ENCODE results near the gene KLHL20. TPM values are rescaled to one million over a fixed set of nuclear protein-coding genes. Genes with fewer than 3 reads are reported as not detected.

Gene KLHL20
- total and polyA plus RNA-seq, 9 donors: 15.6 to 33.4 (median 23.0) TPM

DNA sequence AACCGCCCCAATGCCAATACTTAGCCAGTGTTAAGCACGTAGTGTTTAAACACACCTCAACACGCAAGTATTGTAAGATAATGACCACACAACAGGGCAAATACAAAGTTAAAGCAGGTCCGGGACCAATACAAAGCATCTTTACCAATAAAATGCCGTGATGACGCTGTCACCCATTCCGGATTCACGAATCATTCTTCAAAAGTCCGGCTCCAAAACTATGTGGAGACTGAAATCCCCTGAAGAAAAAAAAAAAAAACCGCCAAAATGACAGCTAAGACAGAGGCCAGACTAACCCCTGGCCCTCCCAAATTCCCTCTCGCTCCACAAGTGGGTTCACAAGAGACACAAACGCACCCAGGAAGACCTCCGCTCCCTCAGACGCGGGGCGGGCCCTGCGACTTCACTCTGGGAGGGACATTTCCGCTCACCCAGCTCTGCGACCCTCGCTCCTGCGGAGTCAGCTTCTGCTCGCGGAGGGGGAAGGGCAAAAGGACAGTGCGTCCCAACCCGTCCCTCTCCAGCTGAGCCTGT lies 109.1 kb downstream of the KLHL20 start:
- no peak for TF ChIP-seq POLR2A (IDR thresholded peaks at IDR 0.05)
- TF ChIP-seq EP300 (IDR thresholded peaks at IDR 0.05): no peak
- TF ChIP-seq, protein P1, sequence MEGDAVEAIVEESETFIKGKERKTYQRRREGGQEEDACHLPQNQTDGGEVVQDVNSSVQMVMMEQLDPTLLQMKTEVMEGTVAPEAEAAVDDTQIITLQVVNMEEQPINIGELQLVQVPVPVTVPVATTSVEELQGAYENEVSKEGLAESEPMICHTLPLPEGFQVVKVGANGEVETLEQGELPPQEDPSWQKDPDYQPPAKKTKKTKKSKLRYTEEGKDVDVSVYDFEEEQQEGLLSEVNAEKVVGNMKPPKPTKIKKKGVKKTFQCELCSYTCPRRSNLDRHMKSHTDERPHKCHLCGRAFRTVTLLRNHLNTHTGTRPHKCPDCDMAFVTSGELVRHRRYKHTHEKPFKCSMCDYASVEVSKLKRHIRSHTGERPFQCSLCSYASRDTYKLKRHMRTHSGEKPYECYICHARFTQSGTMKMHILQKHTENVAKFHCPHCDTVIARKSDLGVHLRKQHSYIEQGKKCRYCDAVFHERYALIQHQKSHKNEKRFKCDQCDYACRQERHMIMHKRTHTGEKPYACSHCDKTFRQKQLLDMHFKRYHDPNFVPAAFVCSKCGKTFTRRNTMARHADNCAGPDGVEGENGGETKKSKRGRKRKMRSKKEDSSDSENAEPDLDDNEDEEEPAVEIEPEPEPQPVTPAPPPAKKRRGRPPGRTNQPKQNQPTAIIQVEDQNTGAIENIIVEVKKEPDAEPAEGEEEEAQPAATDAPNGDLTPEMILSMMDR (IDR thresholded peaks at IDR 0.05): no peak
- WGBS, 3 donors: 0 to 1% (median 0%) methylated on average over 25 of the region's 25 CpGs
- Histone ChIP-seq H3K9me3 (no peaks in the 10 kb centered on the region), H3K36me3 (no peaks in the 10 kb centered on the region), H3K27ac (peak overlapping the region; percentile 43 to 84), H3K4me1 (ENCODE audit: insufficient read depth) (peaks cover 2% of the 10 kb centered on the region), H3K4me3 (peak overlapping the region; percentile 65), H3K27me3 (no peaks in the 10 kb centered on the region)
- intact Hi-C loops (cut with DNase I): loop anchor here in 3 of 4 donors (5.0 to 10.0 kb wide), 3 partner anchors 347 to 409 kb away; partner anchors contain the start of gene PRDX6 (in 1 of the 3)
- no peak for DNase-seq

GRCh38 chr1:173824315-173825081 lies 109.7 kb downstream of the KLHL20 start, which contains the start of the genes CENPL and DARS2:
CENPL (minus strand) TSS chr1:173824883; CDS start chr1:173811299, 13,584 bp downstream.
DARS2 (plus strand) TSS chr1:173824673; CDS start chr1:173825230, 557 bp downstream.
- TF ChIP-seq, protein P1 (IDR thresholded peaks at IDR 0.05): no peak
- TF ChIP-seq EP300 (IDR thresholded peaks at IDR 0.05) (no peak), POLR2A (IDR thresholded peaks at IDR 0.05) (no peak)
- peak within 1 kb of the TSS; percentile 77 to 84 for H3K27ac ChIP-seq
- peak within 1 kb of the TSS; percentile 65 for H3K4me3 ChIP-seq
- no peaks in the 10 kb centered on the region for H3K9me3 ChIP-seq
- peak; percentile 95 to 98 (median 97) for DNase-seq
- H3K4me1 ChIP-seq (ENCODE audit: insufficient read depth): peaks cover 2% of the 10 kb centered on the region
- H3K36me3 ChIP-seq: no peaks in the 10 kb centered on the region
- 0 to 1% (median 0%) methylated on average over 55 of the region's 55 CpGs for WGBS, 3 donors
- H3K27me3 ChIP-seq: no peaks in the 10 kb centered on the region
- intact Hi-C loops (cut with DNase I): loop anchor here (5.0 to 10.0 kb wide), 4 partner anchors 347 to 410 kb away; partner anchors contain the start of gene PRDX6 (in 1 of the 4)

- H3K4me3 ChIP-seq: no peak overlapping the region
- 84 to 94% (median 94%) methylated on average over 2 of the region's 2 CpGs for WGBS, 3 donors
- no peak overlapping the region for H3K27ac ChIP-seq
- intact Hi-C loops (cut with DNase I): loop anchor here (5.0 to 10.0 kb wide), 3 partner anchors 403 to 413 kb away; no protein-coding TSS in a partner anchor
- H3K9me3 ChIP-seq: no peaks in the 10 kb centered on the region
- H3K27me3 ChIP-seq: no peaks in the 10 kb centered on the region
- no peak for DNase-seq
- H3K36me3 ChIP-seq: no peaks in the 10 kb centered on the region
- TF ChIP-seq POLR2A (IDR thresholded peaks at IDR 0.05) (no peak), EP300 (IDR thresholded peaks at IDR 0.05) (no peak)
- TF ChIP-seq, protein P1 (IDR thresholded peaks at IDR 0.05): no peak
- H3K4me1 ChIP-seq (ENCODE audit: insufficient read depth): peaks cover 2% of the 10 kb centered on the region
Observed at GRCh38 chr1:173827611-173828010, 112.8 kb downstream of the KLHL20 start.

DNA sequence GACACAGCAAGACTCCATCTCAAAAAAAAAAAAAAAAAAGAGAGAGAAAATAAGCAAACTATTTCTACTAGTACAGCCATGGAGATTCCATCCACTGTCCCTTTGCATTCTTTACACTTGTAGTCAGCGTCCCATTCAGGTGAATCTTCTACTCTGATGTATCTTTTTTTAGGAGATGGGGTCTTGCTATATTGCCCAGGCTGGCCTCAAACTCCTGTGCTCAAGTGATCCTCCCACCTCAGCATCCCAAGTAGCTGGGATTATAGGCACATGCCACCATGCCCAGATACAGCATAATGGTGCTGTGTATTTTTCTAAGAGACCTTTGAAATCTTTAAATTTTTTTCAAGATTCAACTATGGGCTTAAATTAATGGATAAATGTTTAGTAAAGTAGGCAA lies 118.0 kb downstream of the KLHL20 start:
- Histone ChIP-seq H3K27me3 (no peaks in the 10 kb centered on the region), H3K27ac (no peak overlapping the region), H3K4me1 (ENCODE audit: insufficient read depth) (no peaks in the 10 kb centered on the region), H3K9me3 (no peaks in the 10 kb centered on the region), H3K36me3 (no peaks in the 10 kb centered on the region), H3K4me3 (no peak overlapping the region)
- WGBS, 3 donors: 96 to 100% (median 100%) methylated on average over 1 of the region's 1 CpG
- no peak for DNase-seq
- TF ChIP-seq POLR2A (IDR thresholded peaks at IDR 0.05) (no peak), EP300 (IDR thresholded peaks at IDR 0.05) (no peak)
- TF ChIP-seq, protein P1 (IDR thresholded peaks at IDR 0.05): no peak
- intact Hi-C loops (cut with DNase I): no loop called here

Small RNA genes lying within 50 kb of the gene (small RNA-seq; reads per million reads assigned to genes)
- not detected for gene BX248409.1
- gene RF00019: not detected

Other genes starting within 250 kb of the KLHL20 start
- gene PRDX6, start 237.6 kb upstream of the KLHL20 start, total RNA-seq: 100 to 1,000 TPM; 111 to 224 (median 198) TPM
- 100 to 1,000 TPM; 140 to 278 TPM for gene PRDX6, start 237.6 kb upstream of the KLHL20 start, polyA plus RNA-seq
- 1 to 10 TPM in 4 of 7 donors, under 1 TPM in 3; 0.36 to 5.3 (median 1.0) TPM for gene SLC9C2, start 111.9 kb upstream of the KLHL20 start, total RNA-seq
- gene SLC9C2, start 111.9 kb upstream of the KLHL20 start, polyA plus RNA-seq: under 1 TPM; 0.07 to 0.48 TPM
- not detected for gene TEX50, start 79.6 kb upstream of the KLHL20 start, total RNA-seq
- not detected for gene TEX50, start 79.6 kb upstream of the KLHL20 start, polyA plus RNA-seq
- gene ANKRD45, start 45.1 kb upstream of the KLHL20 start, total RNA-seq: 1 to 10 TPM in 4 of 7 donors, under 1 TPM in 3; 0.30 to 7.1 (median 2.5) TPM
- 1 to 10 TPM in 1 of 2 donors, under 1 TPM in 1; 0.91 to 2.6 TPM for gene ANKRD45, start 45.1 kb upstream of the KLHL20 start, polyA plus RNA-seq
- gene DARS2, start 109.7 kb downstream of the KLHL20 start, total RNA-seq: 10 to 100 TPM in 2 of 7 donors, 1 to 10 TPM in 5; 7.8 to 11.5 (median 9.1) TPM
- gene DARS2, start 109.7 kb downstream of the KLHL20 start, polyA plus RNA-seq: 10 to 100 TPM in 1 of 2 donors, 1 to 10 TPM in 1; 4.3 to 20.5 TPM
- 1 to 10 TPM; 1.1 to 5.6 (median 3.1) TPM for gene CENPL, start 109.9 kb downstream of the KLHL20 start, total RNA-seq
- gene CENPL, start 109.9 kb downstream of the KLHL20 start, polyA plus RNA-seq: 1 to 10 TPM; 2.4 to 3.9 TPM
- 1,000 to 10,000 TPM in 6 of 7 donors, 100 to 1,000 TPM in 1; 958 to 2,885 (median 1,266) TPM for gene GAS5, start 153.0 kb downstream of the KLHL20 start, total RNA-seq
- gene GAS5, start 153.0 kb downstream of the KLHL20 start, polyA plus RNA-seq: 1,000 to 10,000 TPM in 1 of 2 donors, 100 to 1,000 TPM in 1; 802 to 2,293 TPM
- gene ZBTB37, start 153.4 kb downstream of the KLHL20 start, total RNA-seq: 10 to 100 TPM in 5 of 7 donors, 1 to 10 TPM in 2; 6.5 to 20.0 (median 14.9) TPM
- gene ZBTB37, start 153.4 kb downstream of the KLHL20 start, polyA plus RNA-seq: 1 to 10 TPM; 2.3 to 4.4 TPM
- 1 to 10 TPM in 2 of 7 donors, under 1 TPM in 1, not detected in 4; 0.40 to 1.6 (median 1.1) TPM for gene SERPINC1, start 202.3 kb downstream of the KLHL20 start, total RNA-seq
- gene SERPINC1, start 202.3 kb downstream of the KLHL20 start, polyA plus RNA-seq: under 1 TPM in 1 of 2 donors, not detected in 1; 0.37 TPM